Neural cell (in vitro differentiated cells): ENCODE measurements around the gene JMJD8. TPM values are rescaled to one million over a fixed set of nuclear protein-coding genes. Genes with fewer than 3 reads are reported as not detected.
A peak's percentile ranks its signal among the peaks of the same experiment; 100 is the strongest.

Experiments used
- H2AFZ ChIP-seq: fragments of 200-600, 300-800 bp; sonication (generic), shearing (Covaris generic); 2 replicates; pipeline ENCODE4 v1.6.0; 2014; ENCODE audit warnings: low read depth, mild to moderate bottlenecking, antibody characterized with exemption, low read length, moderate library complexity
- H3F3A ChIP-seq: fragments of 200-600 bp; shearing (Covaris generic); 2 replicates; pipeline ENCODE4 v1.6.1; 2016; ENCODE audit warnings: mild to moderate bottlenecking, moderate library complexity, mixed read lengths, antibody characterized with exemption, low read length; ENCODE audit not compliant: insufficient read depth, poor library complexity, severe bottlenecking
- H3K27ac ChIP-seq: fragments of 200-600, 300-800 bp; sonication (generic), shearing (Covaris generic); 2 replicates; pipeline ENCODE4 v1.5.1; 2014; ENCODE audit warnings: mild to moderate bottlenecking, low read length, moderate library complexity
- H3K27me3 ChIP-seq: fragments of 300-800, 200-600 bp; sonication (generic), shearing (Covaris generic); 2 replicates; pipeline ENCODE4 v1.6.0; 2014; ENCODE audit warnings: mild to moderate bottlenecking, low read depth, low read length, moderate library complexity; ENCODE audit not compliant: insufficient read depth
- H3K36me3 ChIP-seq: fragments of 300-800, 200-600 bp; sonication (generic), shearing (Covaris generic); 2 replicates; pipeline ENCODE4 v1.5.1; 2014; ENCODE audit warnings: mild to moderate bottlenecking, antibody characterized with exemption, low read length, moderate library complexity; ENCODE audit not compliant: insufficient read depth
- H3K4me2 ChIP-seq: fragments of 300-800, 200-600 bp; sonication (generic), shearing (Covaris generic); 2 replicates; pipeline ENCODE4 v1.6.0; 2014; ENCODE audit warnings: mild to moderate bottlenecking, low read length
- H3K4me3 ChIP-seq: fragments of 300-800, 200-600 bp; sonication (generic), shearing (Covaris generic); 2 replicates; pipeline ENCODE4 v1.5.1; 2014; ENCODE audit warnings: mild to moderate bottlenecking, low read length, moderate library complexity
- H3K79me2 ChIP-seq: fragments of 200-600 bp; shearing (Covaris generic); replicated peaks from 2 replicates; pipeline ENCODE4 v1.6.0; 2014; ENCODE audit warnings: mild to moderate bottlenecking, low read length, moderate library complexity; ENCODE audit not compliant: insufficient read depth
- H3K9ac ChIP-seq: fragments of 300-800, 200-600 bp; sonication (generic), shearing (Covaris generic); 2 replicates; pipeline ENCODE4 v1.6.1; 2016; ENCODE audit warnings: mild to moderate bottlenecking, low read length, mixed read lengths
- H3K9me2 ChIP-seq: fragments of 200-600 bp; shearing (Covaris generic); 2 replicates; pipeline ENCODE4 v1.6.1; 2016; ENCODE audit warnings: mild to moderate bottlenecking, low read length, mixed read lengths; ENCODE audit not compliant: insufficient read depth
- H3K9me3 ChIP-seq: fragments of 200-600, 300-800 bp; sonication (generic), shearing (Covaris generic); 2 replicates; pipeline ENCODE4 v1.6.1; 2016; ENCODE audit warnings: mild to moderate bottlenecking, mixed run types, low read length, moderate library complexity, mixed read lengths
- H4K20me1 ChIP-seq: fragments of 200-600 bp; shearing (Covaris generic); 2 replicates; pipeline ENCODE4 v1.6.1; 2016; ENCODE audit warnings: mild to moderate bottlenecking, mixed run types; ENCODE audit not compliant: insufficient read depth
- CTCF ChIP-seq: fragments of 450-650 bp; IDR thresholded peaks from 2 replicates; pipeline ENCODE4 v1.5.1; 2014; ENCODE audit warnings: antibody characterized with exemption, mild to moderate bottlenecking, moderate library complexity; ENCODE audit not compliant: poor library complexity, severe bottlenecking
- EP300 ChIP-seq: fragments of 450-650 bp; conservative IDR thresholded peaks from 2 replicates; pipeline ENCODE4 v1.6.1; 2014; ENCODE audit warnings: antibody characterized with exemption, mild to moderate bottlenecking, moderate library complexity; ENCODE audit not compliant: poor library complexity, severe bottlenecking
- EZH2 ChIP-seq: fragments of 200-600, 300-800 bp; shearing (Covaris generic), sonication (generic); IDR thresholded peaks from 2 replicates; pipeline ENCODE4 v1.6.1; 2014; ENCODE audit warnings: antibody characterized with exemption, low read length, borderline replicate concordance, mild to moderate bottlenecking; ENCODE audit not compliant: insufficient read depth, poor library complexity, severe bottlenecking
- MXI1 ChIP-seq: fragments of 450-650 bp; conservative IDR thresholded peaks from 2 replicates; pipeline ENCODE4 v1.6.1; 2014; ENCODE audit warnings: antibody characterized with exemption, mild to moderate bottlenecking; ENCODE audit not compliant: poor library complexity, severe bottlenecking
- POLR2AphosphoS5 ChIP-seq: IDR thresholded peaks from 2 replicates; pipeline ENCODE4 v1.6.1; 2012
- RAD21 ChIP-seq: fragments of 450-650 bp; conservative IDR thresholded peaks from 2 replicates; pipeline ENCODE4 v1.6.1; 2014; ENCODE audit warnings: antibody characterized with exemption, mild to moderate bottlenecking, moderate library complexity
- SMC3 ChIP-seq: fragments of 450-650 bp; conservative IDR thresholded peaks from 2 replicates; pipeline ENCODE4 v1.6.1; 2014; ENCODE audit warnings: antibody characterized with exemption, mild to moderate bottlenecking, moderate library complexity; ENCODE audit not compliant: poor library complexity
- TAF1 ChIP-seq: IDR thresholded peaks from 2 replicates; pipeline ENCODE4 v1.6.1; 2012; ENCODE audit warnings: low read depth
- polyA plus RNA-seq: library from polyadenylated mRNA; depleted of rRNA; stranded (reverse); fragments of >200 nt; gene quantifications from 2 replicates; pipeline ENCODE4 v1.2.3, GENCODE V29; 2014
- TF ChIP-seq, protein P1 (sequence below): IDR thresholded peaks from 2 replicates; pipeline ENCODE4 v1.6.1; 2012; ENCODE audit warnings: borderline replicate concordance

JMJD8 gene
- polyA plus RNA-seq, 1 donor from 2014 or later: 44.7 TPM

- TF ChIP-seq TAF1: no peak
- TF ChIP-seq MXI1: no peak
- TF ChIP-seq CTCF: no peak
- no peak for TF ChIP-seq POLR2AphosphoS5
- TF ChIP-seq, protein P1, sequence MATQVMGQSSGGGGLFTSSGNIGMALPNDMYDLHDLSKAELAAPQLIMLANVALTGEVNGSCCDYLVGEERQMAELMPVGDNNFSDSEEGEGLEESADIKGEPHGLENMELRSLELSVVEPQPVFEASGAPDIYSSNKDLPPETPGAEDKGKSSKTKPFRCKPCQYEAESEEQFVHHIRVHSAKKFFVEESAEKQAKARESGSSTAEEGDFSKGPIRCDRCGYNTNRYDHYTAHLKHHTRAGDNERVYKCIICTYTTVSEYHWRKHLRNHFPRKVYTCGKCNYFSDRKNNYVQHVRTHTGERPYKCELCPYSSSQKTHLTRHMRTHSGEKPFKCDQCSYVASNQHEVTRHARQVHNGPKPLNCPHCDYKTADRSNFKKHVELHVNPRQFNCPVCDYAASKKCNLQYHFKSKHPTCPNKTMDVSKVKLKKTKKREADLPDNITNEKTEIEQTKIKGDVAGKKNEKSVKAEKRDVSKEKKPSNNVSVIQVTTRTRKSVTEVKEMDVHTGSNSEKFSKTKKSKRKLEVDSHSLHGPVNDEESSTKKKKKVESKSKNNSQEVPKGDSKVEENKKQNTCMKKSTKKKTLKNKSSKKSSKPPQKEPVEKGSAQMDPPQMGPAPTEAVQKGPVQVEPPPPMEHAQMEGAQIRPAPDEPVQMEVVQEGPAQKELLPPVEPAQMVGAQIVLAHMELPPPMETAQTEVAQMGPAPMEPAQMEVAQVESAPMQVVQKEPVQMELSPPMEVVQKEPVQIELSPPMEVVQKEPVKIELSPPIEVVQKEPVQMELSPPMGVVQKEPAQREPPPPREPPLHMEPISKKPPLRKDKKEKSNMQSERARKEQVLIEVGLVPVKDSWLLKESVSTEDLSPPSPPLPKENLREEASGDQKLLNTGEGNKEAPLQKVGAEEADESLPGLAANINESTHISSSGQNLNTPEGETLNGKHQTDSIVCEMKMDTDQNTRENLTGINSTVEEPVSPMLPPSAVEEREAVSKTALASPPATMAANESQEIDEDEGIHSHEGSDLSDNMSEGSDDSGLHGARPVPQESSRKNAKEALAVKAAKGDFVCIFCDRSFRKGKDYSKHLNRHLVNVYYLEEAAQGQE: no peak
- no peak for TF ChIP-seq RAD21
- no peak for TF ChIP-seq SMC3
- no peak for TF ChIP-seq EZH2
- TF ChIP-seq EP300: no peak
- H3K4me2 ChIP-seq: no peak overlapping the region
These were observed 32.7 kb upstream of the JMJD8 start for GRCh38 chr16:716768-717325.

GRCh38 chr16:716200-716568 lies 32.0 kb upstream of the JMJD8 start:
- Histone ChIP-seq H3K27ac (peak overlapping the region; percentile 58), H3K79me2 (peaks cover 17% of the 10 kb centered on the region), H3K36me3 (no peaks in the 10 kb centered on the region), H3K27me3 (no peaks in the 10 kb centered on the region), H2AFZ (no peak overlapping the region), H3K4me2 (peak overlapping the region; percentile 35), H3K9ac (peak overlapping the region; percentile 51), H3K9me3 (no peaks in the 10 kb centered on the region), H4K20me1 (no peaks in the 10 kb centered on the region), H3F3A (no peaks in the 10 kb centered on the region), H3K9me2 (no peaks in the 10 kb centered on the region), H3K4me3 (peak overlapping the region; percentile 60)
- TF ChIP-seq POLR2AphosphoS5 (no peak), EP300 (no peak), TAF1 (no peak), RAD21 (no peak), MXI1 (no peak), SMC3 (no peak), EZH2 (no peak), CTCF (no peak)
- TF ChIP-seq, protein P1: no peak

More at GRCh38 chr16:716768-717325, 32.7 kb upstream of the JMJD8 start:
- no peak overlapping the region for H2AFZ ChIP-seq
- H3K36me3 ChIP-seq: no peaks in the 10 kb centered on the region
- H3K9me2 ChIP-seq: no peaks in the 10 kb centered on the region
- H4K20me1 ChIP-seq: no peaks in the 10 kb centered on the region
- H3K9me3 ChIP-seq: no peaks in the 10 kb centered on the region
- no peaks in the 10 kb centered on the region for H3K27me3 ChIP-seq
- H3F3A ChIP-seq: no peaks in the 10 kb centered on the region
- H3K4me3 ChIP-seq: peak overlapping the region; percentile 60
- H3K27ac ChIP-seq: peak overlapping the region; percentile 53
- H3K9ac ChIP-seq: peak overlapping the region; percentile 51
- peaks cover 13% of the 10 kb centered on the region for H3K79me2 ChIP-seq
